Glomerular endothelial cell (primary cell): ENCODE measurements around the gene HIPK2. TPM values are rescaled to one million over a fixed set of nuclear protein-coding genes. Genes with fewer than 3 reads are reported as not detected.

Source experiments
- DNase-seq: peaks from one replicate; pipeline ENCODE4 v3.0.0-alpha.2; 2011; ENCODE audit warnings: low read depth, low spot score; ENCODE audit errors: extremely low read depth
- total RNA-seq: library from RNA; depleted of rRNA; stranded (reverse); fragments of >200 nt; gene quantifications from 2 replicates; pipeline ENCODE4 v1.2.3, GENCODE V29; 2015

Gene HIPK2
- total RNA-seq, 1 donor from 2014 or later: 69.4 TPM

DNA sequence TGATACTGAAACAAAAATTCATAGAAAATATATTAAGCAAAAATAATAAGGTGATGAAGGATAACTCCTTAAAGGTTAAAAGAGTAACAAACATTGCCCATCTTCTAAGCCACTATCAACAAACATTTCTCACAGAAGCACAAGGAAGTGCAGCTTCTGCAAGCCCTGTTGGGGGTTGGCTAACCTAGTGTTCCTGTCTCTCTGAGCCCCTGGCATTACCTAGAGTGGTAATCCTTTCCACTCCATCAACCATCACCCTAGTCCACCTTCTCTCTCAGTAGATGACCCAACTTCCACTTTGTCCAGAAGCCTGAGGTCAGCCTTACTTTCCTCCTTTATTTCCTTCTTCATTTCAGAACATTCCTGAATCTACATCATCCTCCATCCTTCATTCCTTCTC is 59.7 kb downstream of the HIPK2 start:
- no peak for DNase-seq

GRCh38 chr7:139716156-139716942 is 61.4 kb downstream of the HIPK2 start:
- DNase-seq: no peak

GRCh38 chr7:139715194-139715815 is 62.5 kb downstream of the HIPK2 start:
- DNase-seq: no peak

GRCh38 chr7:139714163-139714901 is 63.5 kb downstream of the HIPK2 start:
- DNase-seq: no peak

GRCh38 chr7:139713526-139714162 is 64.2 kb downstream of the HIPK2 start:
- no peak for DNase-seq

GRCh38 chr7:139713061-139713460 is 64.7 kb downstream of the HIPK2 start:
- DNase-seq: no peak

DNA sequence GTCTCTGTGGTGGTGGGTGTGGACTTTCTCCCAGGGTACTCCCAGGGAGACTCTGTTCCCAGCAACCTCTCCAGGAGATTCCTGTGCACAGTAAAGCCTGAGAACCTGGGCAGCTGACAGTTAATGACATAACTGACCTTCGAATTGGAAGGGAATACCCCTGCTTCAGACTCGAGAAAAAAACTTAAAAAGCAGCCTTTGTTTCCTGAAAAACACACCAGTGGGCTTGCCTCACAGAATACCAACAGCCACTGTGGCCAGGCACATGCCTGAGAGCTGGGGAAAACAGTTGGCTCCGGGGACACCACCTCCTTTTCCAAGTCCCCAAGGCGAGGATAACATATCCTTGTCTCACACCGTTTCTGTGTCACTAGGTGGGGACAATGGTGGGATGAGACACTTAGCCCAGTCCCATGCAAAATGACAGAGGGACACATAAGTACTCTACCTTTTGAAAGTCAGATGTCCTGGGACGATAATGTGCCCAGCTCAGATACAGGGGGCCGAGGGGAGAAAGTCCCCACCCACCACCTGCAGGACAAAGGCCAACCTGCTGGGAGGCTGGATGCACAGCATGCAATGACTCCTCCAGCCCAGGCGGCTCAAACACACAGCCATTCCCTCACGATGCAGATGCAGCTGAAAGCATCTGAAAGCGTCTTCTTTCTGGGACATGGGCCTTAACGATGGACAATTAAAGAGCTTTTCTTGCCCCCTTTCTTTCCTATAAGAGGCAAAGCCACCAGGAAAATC is 65.6 kb downstream of the HIPK2 start:
- no peak for DNase-seq

DNA sequence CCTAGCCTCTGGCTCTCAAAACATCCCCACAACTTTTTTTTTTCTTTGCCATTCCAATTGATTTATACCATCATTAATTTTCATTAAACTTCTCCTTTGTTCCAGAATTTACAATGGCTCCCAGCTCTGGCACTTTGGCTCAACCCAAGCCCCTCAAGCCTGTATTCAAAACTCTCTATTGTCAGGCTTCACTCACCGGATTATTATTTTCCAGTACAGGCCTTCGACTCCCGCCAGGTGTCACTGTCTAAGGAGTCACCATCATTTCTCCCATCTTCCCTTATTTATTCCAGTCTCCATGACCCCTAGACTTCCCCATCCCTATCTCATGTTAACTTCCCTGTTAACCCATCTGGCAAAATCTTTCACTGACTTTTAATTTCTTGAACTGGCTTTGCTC is 67.8 kb downstream of the HIPK2 start:
- DNase-seq: no peak

GRCh38 chr7:139709485-139709884 is 68.3 kb downstream of the HIPK2 start:
- DNase-seq: no peak

- DNase-seq: no peak
These were observed 69.3 kb downstream of the HIPK2 start for GRCh38 chr7:139708541-139708940.

DNA sequence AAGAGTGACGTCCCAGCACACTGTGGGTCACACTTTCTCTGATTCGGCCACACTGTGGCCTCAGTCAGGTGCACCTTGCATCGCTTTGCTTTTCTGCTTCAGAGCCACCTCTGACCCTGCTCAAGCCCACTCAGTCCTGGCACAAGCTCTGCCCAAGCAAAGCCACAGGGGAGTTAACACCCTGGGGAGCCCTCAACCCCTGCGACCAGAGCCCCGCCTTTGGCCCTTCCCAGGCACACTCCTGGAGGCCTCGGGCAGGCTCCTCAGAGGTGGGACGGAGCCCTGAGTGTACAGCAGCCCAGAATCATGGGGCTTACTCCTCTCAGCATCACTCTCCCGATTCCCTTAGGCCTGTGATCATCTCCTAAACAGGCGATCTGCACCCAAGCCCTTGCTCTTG is 71.0 kb downstream of the HIPK2 start:
- DNase-seq: no peak

GRCh38 chr7:139704308-139704879 is 73.4 kb downstream of the HIPK2 start:
- no peak for DNase-seq

GRCh38 chr7:139703487-139704307 is 74.1 kb downstream of the HIPK2 start:
- no peak for DNase-seq

DNA sequence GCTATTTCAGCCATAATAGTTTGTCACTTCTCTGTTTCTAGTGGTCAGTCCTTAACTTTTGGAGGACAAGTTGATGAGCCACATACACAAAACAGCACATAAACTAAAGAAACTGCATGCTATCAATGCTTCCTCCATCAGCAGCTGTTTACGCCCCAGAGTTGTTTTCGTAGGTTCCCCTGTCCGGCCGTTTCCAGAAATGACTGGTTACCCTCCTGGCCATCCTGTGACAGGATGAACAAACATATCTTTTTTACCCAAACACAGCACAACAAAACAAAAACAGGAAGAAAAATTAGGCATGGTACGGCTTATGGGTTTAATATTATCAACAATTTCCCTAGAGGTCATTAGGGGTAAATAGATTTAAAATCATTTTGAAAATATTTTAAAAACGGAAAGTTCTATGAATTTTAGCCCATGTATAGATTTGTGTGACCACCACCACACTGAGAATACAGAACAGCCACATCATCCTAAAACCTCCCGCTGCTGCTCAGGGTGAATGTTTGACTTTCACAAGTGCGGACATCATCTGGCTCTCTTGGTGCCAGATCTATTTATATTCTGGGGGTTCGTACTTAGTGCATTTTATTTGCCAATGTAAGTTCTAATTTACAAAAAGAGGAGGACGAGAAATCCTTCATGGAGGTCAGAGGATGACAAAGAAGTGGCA is 74.8 kb downstream of the HIPK2 start:
- DNase-seq: no peak

- no peak for DNase-seq
These were observed 75.5 kb downstream of the HIPK2 start for GRCh38 chr7:139702313-139702731.

DNA sequence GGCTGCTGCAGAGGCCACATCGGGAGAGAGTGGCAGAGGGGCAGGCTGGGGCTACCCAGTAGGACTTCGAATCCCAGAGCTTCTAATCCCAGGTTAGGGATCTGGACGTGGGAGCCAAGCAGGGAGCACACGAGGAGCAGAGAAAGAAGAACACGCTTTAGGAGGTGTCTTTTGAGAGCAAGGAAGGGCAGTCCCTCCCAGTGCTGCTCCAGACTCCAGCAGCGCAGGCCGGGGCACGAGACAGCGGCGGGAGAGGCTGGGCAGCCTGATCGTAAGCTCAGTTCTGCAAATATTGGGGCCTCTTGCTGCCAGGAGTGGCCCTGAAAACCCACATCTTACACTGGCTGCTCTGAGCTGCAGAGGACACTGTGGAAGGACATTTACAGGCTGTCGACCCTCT is 75.9 kb downstream of the HIPK2 start:
- no peak for DNase-seq

- DNase-seq: no peak
These were observed 77.1 kb downstream of the HIPK2 start for GRCh38 chr7:139700505-139701235.
